ENCODE measurements around the gene CHRND.

DNA sequence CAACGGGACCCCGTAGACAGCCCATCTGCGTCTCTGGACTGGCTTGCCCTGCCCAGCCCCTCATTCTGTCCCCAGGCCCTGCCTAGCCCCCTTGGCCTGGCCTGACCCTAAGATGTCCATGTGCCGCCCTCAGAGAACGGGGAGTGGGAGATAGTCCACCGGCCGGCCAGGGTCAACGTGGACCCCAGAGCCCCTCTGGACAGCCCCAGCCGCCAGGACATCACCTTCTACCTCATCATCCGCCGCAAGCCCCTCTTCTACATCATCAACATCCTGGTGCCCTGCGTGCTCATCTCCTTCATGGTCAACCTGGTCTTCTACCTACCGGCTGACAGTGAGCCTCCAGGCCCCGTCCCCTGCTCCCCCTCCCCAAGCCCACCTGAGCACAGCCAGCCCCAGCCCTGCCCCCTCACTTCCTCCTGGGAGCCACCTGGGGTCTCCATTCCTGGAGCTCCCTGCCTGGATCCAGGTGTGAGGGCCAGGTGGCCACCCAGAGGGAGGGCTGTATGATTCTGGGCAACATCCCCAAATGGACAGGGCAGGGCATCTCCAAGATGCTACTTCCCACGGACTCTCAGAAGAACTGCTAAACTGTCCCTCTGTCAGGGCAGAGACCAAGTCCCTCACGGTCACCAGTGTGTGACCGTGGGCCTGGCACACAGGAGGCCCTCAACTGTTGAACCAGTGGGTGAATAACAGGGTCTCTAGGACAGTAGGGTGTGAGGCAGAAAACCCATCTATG is 4.0 kb downstream of the CHRND start:
- TF ChIP-seq YY1 (IDR thresholded peaks at IDR 0.05; ENCODE audit: low read depth) (no peak), REST (IDR thresholded peaks at IDR 0.05; ENCODE audit: low read depth) (no peak), FOXM1 (IDR thresholded peaks at IDR 0.05; ENCODE audit: borderline replicate concordance, low read depth) (no peak), EP300 (IDR thresholded peaks at IDR 0.05; ENCODE audit: borderline replicate concordance) (no peak)
